Osteoblast (primary cell): ENCODE results near the gene CIBAR2. TPM values are rescaled to one million over a fixed set of nuclear protein-coding genes. Genes with fewer than 3 reads are reported as not detected.
A peak's percentile ranks its signal among the peaks of the same experiment; 100 is the strongest.

Source experiments
- DNase-seq: peaks from one replicate; pipeline ENCODE4 v3.0.0; 2011; ENCODE audit warnings: low spot score, mixed read lengths; ENCODE audit not compliant: insufficient read length; ENCODE audit errors: missing footprints
- H2AFZ ChIP-seq: 2 replicates; pipeline ENCODE4 v1.6.0; 2011; ENCODE audit warnings: mild to moderate bottlenecking, low read length
- H3K27ac ChIP-seq: 2 replicates; pipeline ENCODE4 v1.5.1; 2011; ENCODE audit warnings: mild to moderate bottlenecking, low read depth, low read length, moderate library complexity
- H3K27me3 ChIP-seq: 2 replicates; pipeline ENCODE4 v1.6.0; 2012; ENCODE audit warnings: mild to moderate bottlenecking, control low read depth, inconsistent platforms, low read length, moderate library complexity; ENCODE audit not compliant: insufficient read depth
- H3K36me3 ChIP-seq: 2 replicates; pipeline ENCODE4 v1.5.1; 2011; ENCODE audit warnings: mild to moderate bottlenecking, low read length, control low read depth, moderate library complexity; ENCODE audit not compliant: insufficient read depth
- H3K4me1 ChIP-seq: 2 replicates; pipeline ENCODE4 v1.5.1; 2011; ENCODE audit warnings: mild to moderate bottlenecking, low read length, control low read depth, moderate library complexity; ENCODE audit not compliant: insufficient read depth
- H3K4me2 ChIP-seq: 2 replicates; pipeline ENCODE4 v1.6.0; 2011; ENCODE audit warnings: mild to moderate bottlenecking, low read length; ENCODE audit not compliant: insufficient read depth
- H3K4me3 ChIP-seq: fragments of 200-600 bp; sonication (generic); 3 replicates; pipeline ENCODE4 v1.5.1; 2012; ENCODE audit warnings: mild to moderate bottlenecking, low read length, inconsistent platforms; ENCODE audit not compliant: insufficient read depth
- H3K79me2 ChIP-seq: 2 replicates; pipeline ENCODE4 v1.6.0; 2012; ENCODE audit warnings: mild to moderate bottlenecking, low read length, control low read depth, inconsistent platforms; ENCODE audit not compliant: insufficient read depth
- H3K9me3 ChIP-seq: 2 replicates; pipeline ENCODE4 v1.5.1; 2011; ENCODE audit warnings: low read depth, low read length, control low read depth
- H4K20me1 ChIP-seq: 2 replicates; pipeline ENCODE4 v1.6.0; 2012; ENCODE audit warnings: mild to moderate bottlenecking, low read length, control low read depth; ENCODE audit not compliant: insufficient read depth
- CTCF ChIP-seq: IDR thresholded peaks from 2 replicates; pipeline ENCODE4 v1.5.1; 2011; ENCODE audit warnings: mild to moderate bottlenecking, low read depth, low read length, moderate library complexity; ENCODE audit errors: extremely low read depth
- total RNA-seq: library from RNA; depleted of rRNA; stranded (reverse); fragments of >200 nt; gene quantifications from 2 replicates; pipeline ENCODE4 v1.2.3, GENCODE V29; 2012

The CIBAR2 gene
- total RNA-seq, 1 donor = under 0.01 TPM

DNA sequence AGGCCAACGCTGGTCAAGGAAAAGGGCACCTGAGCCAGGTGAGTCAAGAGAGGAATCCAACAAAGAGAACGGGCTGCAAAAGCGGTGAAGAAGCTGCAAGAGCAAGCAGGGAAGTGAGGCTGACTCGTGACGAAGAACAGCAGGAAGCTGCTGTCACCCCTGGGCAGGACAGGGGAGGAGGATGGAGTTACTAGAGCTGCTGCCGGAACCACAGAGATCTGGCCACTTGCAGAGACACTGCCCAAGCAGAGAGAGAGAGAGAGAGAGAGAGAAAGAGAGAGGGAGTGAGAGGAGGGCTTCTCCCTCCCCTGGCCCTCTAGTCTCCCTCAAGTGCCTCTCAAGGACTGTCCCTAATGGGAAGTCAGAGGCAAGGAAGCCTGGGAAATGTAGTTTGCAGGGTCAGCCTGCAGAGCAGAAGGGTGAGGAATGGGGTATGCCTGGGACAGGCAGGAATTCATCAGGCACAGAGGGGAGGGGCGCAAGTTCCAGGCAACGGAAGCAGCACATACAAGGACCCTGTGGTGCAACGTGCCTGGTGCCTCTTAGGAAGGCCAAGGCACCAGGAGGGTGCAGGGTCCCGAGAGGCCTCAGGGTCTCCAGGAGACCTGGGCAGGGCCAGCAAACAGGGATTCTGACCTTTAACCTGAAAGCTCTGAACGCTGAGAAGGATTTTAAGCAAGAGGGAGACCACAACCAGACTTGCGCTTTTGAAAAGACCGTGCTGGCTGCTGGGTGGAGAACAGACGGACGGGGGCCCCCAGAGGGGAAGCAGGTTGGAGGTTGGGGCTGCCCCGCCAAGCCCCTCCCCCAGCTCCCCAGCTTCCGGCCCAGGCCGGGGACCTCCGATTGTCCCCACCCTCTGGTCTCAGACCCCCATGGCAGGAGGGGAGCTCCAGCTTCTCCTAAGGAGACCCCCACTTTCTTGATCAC, 45.8 kb upstream of the CIBAR2 start:
- no peak for TF ChIP-seq CTCF
- Histone ChIP-seq H3K9me3 (no peaks in the 10 kb centered on the region), H4K20me1 (no peaks in the 10 kb centered on the region), H3K27ac (no peak overlapping the region), H3K4me2 (peak overlapping the region; percentile 42), H3K4me1 (peaks cover 21% of the 10 kb centered on the region), H3K27me3 (no peaks in the 10 kb centered on the region), H3K4me3 (no peak overlapping the region), H3K79me2 (no peaks in the 10 kb centered on the region), H3K36me3 (no peaks in the 10 kb centered on the region), H2AFZ (peak overlapping the region; percentile 96)
- peak; percentile 73 for DNase-seq

DNA sequence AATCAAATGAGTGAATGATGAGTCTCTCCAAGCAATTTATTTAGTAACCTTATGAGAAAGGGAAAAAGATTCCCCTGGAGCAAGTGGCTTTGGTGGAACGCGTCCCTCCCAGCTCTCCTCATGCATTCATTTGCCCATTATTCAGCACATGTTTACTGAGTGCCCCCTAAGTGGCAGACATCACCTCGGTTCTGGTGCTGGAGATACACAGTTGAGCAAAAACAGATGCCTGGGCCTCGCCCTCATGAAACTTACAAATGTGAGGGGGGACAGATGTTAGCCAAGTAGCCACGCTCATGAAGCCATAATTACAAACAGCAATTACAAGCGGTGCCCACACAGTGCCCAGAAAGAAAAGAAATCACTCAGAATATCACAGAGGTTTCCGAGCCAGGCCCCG, 45.1 kb upstream of the CIBAR2 start:
- Histone ChIP-seq H3K27ac (no peak overlapping the region), H3K4me1 (peaks cover 14% of the 10 kb centered on the region), H3K36me3 (no peaks in the 10 kb centered on the region), H3K79me2 (no peaks in the 10 kb centered on the region), H3K27me3 (no peaks in the 10 kb centered on the region), H3K4me3 (no peak overlapping the region), H2AFZ (peak overlapping the region; percentile 96), H4K20me1 (no peaks in the 10 kb centered on the region), H3K4me2 (peak overlapping the region; percentile 42), H3K9me3 (no peaks in the 10 kb centered on the region)
- TF ChIP-seq CTCF = no peak
- no peak for DNase-seq

DNA sequence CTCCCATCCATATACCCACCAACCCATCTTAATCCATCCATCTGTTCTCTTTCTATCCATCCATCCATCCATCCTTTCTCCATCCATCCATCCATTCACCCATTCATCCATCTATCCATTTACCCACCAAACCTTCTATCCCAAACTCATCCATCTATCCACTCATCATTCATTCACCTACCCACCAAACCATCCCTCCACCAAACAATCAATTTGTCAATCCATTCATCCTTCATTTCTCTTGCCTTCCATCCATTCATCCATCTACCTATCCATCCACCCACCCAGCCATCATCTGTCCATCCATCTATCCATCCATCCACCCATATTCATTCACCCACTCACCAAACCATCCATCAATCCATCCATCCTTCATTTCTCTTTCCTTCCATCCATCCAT, 44.6 kb upstream of the CIBAR2 start:
- Histone ChIP-seq H2AFZ (no peak overlapping the region), H4K20me1 (no peaks in the 10 kb centered on the region), H3K4me1 (peaks cover 9% of the 10 kb centered on the region), H3K9me3 (no peaks in the 10 kb centered on the region), H3K36me3 (no peaks in the 10 kb centered on the region), H3K27me3 (no peaks in the 10 kb centered on the region), H3K4me2 (no peak overlapping the region), H3K79me2 (no peaks in the 10 kb centered on the region), H3K4me3 (no peak overlapping the region), H3K27ac (no peak overlapping the region)
- peak; percentile 14 for DNase-seq
- no peak for TF ChIP-seq CTCF

DNA sequence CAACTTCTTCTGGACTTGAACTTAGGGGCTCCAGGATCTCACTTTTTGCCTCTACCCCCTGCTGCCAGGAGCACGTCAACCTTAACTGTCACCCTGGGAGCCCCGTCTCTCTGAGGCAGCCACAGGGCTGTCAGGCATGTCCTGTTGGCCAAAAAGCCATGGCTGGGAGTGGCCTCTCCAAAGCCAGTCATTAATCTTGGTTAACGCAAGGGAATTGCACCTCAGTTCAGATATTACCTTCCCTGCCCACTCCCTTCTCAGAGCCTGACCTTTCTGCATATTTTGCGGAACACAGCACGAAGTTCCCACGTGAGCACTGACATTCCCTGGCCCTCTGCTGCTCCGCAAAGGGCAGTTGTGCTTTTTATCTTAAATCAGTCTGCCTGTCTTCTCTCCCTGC, 44.2 kb upstream of the CIBAR2 start:
- H3K79me2 ChIP-seq = no peaks in the 10 kb centered on the region

More for the DNA sequence above, 44.2 kb upstream of the CIBAR2 start:
- H4K20me1 ChIP-seq = no peaks in the 10 kb centered on the region
- H3K4me2 ChIP-seq = no peak overlapping the region
- TF ChIP-seq CTCF = no peak
- peaks cover 10% of the 10 kb centered on the region for H3K4me1 ChIP-seq
- no peak overlapping the region for H2AFZ ChIP-seq
- H3K27me3 ChIP-seq = no peaks in the 10 kb centered on the region
- peak; percentile 22 for DNase-seq
- H3K4me3 ChIP-seq = no peak overlapping the region
- H3K27ac ChIP-seq = no peak overlapping the region
- no peaks in the 10 kb centered on the region for H3K36me3 ChIP-seq
- no peaks in the 10 kb centered on the region for H3K9me3 ChIP-seq
